Choroid plexus epithelial cell (primary cell): ENCODE measurements around the gene TMEM151A.

ENCODE experiments used
- DNase-seq: peaks from one replicate; pipeline ENCODE4 v3.0.0-alpha.2; 2010; ENCODE audit warnings: low read depth
- H3K4me3 ChIP-seq: 2 replicates; pipeline ENCODE4 v1.5.1; 2011; ENCODE audit warnings: low read depth, mild to moderate bottlenecking, control low read depth, low read length, moderate library complexity
- TF ChIP-seq, protein P1 (sequence below): conservative IDR thresholded peaks from 2 replicates; pipeline ENCODE4 v1.5.1; 2011; ENCODE audit warnings: low read depth, mild to moderate bottlenecking, control low read depth, inconsistent platforms, low read length, moderate library complexity

Gene TMEM151A

DNA sequence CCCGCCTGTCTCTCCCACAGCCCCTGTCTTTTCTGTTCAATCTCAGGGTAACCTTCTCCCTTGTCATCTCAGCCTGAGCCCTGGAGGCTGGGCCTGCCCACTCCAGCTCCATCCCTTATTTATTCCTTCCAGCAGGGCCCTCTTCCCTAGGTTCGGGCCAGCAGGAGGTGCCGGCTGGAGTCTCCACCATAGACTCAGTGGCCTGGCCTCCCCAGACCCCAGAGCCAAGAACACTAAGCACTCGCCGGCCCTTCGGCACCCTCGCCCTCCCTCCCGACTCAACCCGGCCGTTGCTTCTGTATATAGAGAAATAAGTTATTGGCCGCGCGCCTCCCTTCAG, 24.7 kb upstream of the TMEM151A start:
- no peak for DNase-seq
- H3K4me3 ChIP-seq = peak overlapping the region; percentile 72
- TF ChIP-seq, protein P1, sequence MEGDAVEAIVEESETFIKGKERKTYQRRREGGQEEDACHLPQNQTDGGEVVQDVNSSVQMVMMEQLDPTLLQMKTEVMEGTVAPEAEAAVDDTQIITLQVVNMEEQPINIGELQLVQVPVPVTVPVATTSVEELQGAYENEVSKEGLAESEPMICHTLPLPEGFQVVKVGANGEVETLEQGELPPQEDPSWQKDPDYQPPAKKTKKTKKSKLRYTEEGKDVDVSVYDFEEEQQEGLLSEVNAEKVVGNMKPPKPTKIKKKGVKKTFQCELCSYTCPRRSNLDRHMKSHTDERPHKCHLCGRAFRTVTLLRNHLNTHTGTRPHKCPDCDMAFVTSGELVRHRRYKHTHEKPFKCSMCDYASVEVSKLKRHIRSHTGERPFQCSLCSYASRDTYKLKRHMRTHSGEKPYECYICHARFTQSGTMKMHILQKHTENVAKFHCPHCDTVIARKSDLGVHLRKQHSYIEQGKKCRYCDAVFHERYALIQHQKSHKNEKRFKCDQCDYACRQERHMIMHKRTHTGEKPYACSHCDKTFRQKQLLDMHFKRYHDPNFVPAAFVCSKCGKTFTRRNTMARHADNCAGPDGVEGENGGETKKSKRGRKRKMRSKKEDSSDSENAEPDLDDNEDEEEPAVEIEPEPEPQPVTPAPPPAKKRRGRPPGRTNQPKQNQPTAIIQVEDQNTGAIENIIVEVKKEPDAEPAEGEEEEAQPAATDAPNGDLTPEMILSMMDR = peak; percentile 12

DNA sequence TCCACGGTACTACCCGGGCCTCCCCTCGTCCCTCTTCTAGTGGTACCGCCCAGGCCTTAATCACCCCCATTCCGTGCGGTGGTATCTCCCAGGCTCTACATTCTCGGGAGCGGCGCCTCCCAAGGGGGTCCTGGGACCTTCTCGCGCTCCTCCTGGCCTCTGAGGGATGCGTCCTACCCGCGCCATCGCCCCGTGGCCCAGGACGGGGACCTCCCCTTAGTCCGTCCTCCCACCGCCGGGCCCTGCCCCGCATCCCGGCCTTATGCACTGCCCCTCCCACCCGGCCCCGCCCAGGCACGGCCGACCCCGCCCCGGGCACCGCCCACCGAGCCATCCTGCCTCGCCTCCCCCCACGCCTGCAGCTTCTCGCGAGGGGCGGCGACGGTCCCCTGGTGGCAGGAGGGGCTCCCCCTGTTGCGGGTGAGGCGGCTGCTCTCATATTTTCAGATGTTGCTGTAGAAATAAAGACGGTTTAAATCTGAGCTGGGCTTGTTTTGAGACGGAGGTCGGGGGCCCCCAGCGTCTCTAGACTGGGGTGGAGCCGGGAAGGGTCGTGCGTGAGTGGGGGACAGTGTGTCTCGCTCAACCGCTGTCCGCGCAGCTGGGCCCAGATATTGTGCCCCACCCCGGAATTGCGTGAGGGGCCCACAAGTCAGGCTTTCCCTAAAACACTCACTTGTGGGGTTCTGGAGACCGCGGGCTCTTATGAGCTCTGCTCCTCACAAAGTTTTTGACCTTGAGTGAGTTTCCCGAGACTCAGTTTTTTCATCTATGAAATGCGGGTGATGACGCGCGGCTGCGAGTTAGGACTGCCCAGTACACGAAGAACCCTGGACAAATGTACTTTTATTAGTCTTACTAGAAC, 24.1 kb upstream of the TMEM151A start:
- DNase-seq = peak; percentile 92
- peak overlapping the region; percentile 72 for H3K4me3 ChIP-seq
- TF ChIP-seq, protein P1 = no peak

DNA sequence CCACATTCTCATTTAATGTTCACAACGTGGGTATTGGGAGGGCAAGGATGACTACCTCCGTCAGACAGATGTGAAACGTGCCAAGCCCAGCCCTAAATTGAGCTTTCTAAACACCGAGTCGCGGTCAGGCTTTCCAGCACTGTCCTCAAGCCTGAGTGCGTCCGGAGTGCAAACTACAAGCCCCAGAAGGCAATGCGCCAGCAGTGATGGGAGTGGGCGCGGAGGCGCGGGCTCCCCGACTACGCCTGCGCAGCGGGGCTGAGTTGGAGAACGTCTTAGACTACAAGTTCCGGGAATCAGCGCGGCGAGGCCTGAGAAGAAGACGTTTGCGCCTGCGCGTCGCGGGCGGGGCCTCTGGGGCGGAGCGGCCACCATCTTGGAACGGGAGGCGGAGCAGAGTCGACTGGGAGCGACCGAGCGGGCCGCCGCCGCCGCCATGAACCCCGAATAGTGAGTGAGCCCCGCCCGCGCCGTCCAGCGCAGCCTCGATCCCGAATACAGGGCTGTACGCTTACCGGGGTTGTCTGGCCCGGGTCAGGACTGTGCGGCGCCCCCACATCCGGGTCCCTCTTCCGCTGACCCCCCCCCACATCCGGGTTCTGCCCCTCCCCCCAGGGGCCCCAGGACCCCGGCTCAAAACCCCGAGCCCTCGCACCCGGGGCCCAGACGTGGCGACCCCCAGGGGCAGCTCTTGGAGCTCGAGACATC, 23.3 kb upstream of the TMEM151A start, which contains the start of gene RAB1B:
RAB1B (plus strand) TSS at position 396 of the 708 bp plus-strand sequence; CDS start at position 437, 41 bp downstream.
- TF ChIP-seq, protein P1 = no peak
- peak within 1 kb of the TSS; percentile 93 for H3K4me3 ChIP-seq
- DNase-seq = peak; percentile 100

DNA sequence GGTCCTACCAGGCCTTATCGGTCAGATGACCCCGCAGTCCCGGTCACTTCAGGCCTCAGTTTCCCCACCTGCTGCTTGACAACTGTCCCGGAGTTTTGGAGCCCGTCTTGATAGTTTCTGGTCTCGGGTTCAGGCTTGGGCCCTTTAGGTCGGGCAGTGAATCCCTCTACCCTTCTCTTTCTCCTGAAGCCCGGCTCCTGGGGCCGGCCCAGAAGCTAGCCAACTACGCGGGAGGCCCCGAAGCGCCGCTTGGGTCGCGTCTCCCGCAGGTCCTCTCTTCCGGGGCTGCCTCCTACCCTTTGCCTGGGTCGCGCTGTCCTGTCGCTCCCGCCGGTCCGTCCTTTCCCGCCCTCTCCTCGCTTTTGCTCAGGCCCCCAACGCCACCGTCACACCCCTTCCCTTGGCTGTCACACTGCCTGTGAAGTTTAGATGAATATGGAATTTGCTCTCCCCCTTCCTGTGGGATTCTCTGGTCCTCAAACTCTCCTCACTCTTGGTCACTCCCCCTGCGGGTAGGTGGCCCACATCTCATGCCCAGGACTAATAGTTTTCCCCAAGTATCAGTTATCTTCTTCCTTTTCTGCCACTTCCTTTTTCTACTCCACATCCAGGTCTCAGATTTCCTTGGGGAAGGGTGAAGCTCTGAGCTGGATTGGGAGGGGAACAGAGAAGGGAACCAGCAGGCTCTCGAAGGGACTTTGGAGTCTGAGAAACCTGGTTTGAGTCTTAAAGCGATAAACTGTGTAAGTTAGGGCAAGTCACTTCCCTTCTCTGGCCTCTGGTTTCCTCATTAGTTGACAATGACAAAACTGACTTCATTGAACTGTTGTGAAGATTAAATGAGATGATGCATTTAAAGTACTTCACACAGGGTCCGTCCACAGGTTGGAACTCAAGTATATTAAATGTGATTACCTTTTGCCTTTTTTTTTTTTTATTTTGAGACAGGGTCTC, 22.5 kb upstream of the TMEM151A start:
- DNase-seq = peak; percentile 46
- TF ChIP-seq, protein P1 = peak; percentile 45
- peak overlapping the region; percentile 93 for H3K4me3 ChIP-seq

DNA sequence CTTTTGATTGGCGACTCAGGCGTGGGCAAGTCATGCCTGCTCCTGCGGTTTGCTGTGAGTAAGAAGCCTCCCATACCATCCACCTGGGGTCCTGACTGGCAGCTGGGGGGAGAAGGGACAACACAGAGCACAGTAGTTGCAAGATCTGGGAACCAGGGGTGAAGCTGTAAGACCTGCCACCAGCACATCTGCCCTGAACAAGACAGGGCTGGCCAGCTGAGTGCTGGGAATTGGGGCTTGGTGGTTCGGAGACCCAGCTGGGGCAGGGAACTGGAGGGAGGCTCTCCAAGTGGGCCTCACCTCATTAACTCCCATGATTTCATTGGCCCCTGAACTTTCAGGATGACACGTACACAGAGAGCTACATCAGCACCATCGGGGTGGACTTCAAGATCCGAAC, 19.9 kb upstream of the TMEM151A start:
- no peak overlapping the region for H3K4me3 ChIP-seq
- no peak for DNase-seq
- TF ChIP-seq, protein P1 = no peak

DNA sequence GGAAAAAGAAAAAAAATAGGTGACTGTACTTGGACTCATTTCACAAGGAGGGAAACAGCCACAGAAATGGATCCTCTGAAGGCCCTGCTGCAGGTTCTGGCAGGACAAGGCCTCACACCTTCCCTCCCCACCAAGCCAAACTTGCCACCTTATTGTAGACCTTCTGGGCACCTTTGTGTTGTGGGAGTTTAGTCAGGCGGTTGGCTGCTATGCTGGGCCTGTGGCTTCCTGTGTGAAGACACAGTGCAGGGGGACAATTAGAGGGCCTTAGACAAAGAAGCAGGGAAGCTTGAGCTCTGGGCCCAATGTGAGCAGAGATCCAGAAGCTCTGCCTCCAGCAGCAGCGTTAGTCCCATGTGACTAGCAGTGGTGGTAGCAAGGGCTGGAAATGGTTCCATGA, 19.1 kb upstream of the TMEM151A start:
- DNase-seq = no peak
- TF ChIP-seq, protein P1 = no peak
- no peak overlapping the region for H3K4me3 ChIP-seq
